Upper lobe of left lung (tissue), 6 donors: Measurements from ENCODE around the gene GHRH. TPM values are rescaled to one million over a fixed set of nuclear protein-coding genes. Genes with fewer than 3 reads are reported as not detected.

Experiments used
- ATAC-seq, 2 donors: fragments of 200-7000 bp; cut with Tn5 transposase; one replicate each; pipeline ENCODE4 v1.9.1; 2022; ENCODE audit warnings: mild to moderate bottlenecking in 2 of 2, moderate library complexity in 2 of 2; ENCODE audit not compliant: low FRiP score in 2 of 2
- DNase-seq, 2 donors: peaks; one replicate each; pipeline ENCODE4 v3.0.0-alpha.2; 2019 to 2020
- H3K27ac ChIP-seq, 4 donors: fragments of 200-600 bp; sonication (generic); one replicate each; pipeline ENCODE4 v1.5.1; 2016 to 2019
- H3K27me3 ChIP-seq, 4 donors: fragments of 200-600 bp; sonication (generic); one replicate each; pipeline ENCODE4 v1.5.1; 2017 to 2019
- H3K36me3 ChIP-seq, 4 donors: fragments of 200-600 bp; sonication (generic); one replicate each; pipeline ENCODE4 v1.5.1; 2016 to 2019
- H3K4me1 ChIP-seq, 4 donors: fragments of 200-600 bp; sonication (generic); one replicate each; pipeline ENCODE4 v1.5.1; 2018 to 2019
- H3K4me3 ChIP-seq, 4 donors: fragments of 200-600 bp; sonication (generic); one replicate each; pipeline ENCODE4 v1.5.1; 2017 to 2019; ENCODE audit warnings: mild to moderate bottlenecking in 2 of 4, moderate library complexity in 1 of 4
- H3K9me3 ChIP-seq, 4 donors: fragments of 200-600 bp; sonication (generic); one replicate each; pipeline ENCODE4 v1.5.1; 2018 to 2019
- EP300 ChIP-seq, 4 donors: sonication (generic); formaldehyde crosslinking; IDR thresholded peaks; one replicate each; pipeline ENCODE4 v1.5.1; 2017; ENCODE audit warnings: antibody characterized with exemption in 4 of 4, control low read depth in 2 of 4
- POLR2A ChIP-seq, 4 donors: fragments of 450-650 bp; IDR thresholded peaks; one replicate each; pipeline ENCODE4 v1.5.1; 2016 to 2017; ENCODE audit warnings: antibody characterized with exemption in 4 of 4, mild to moderate bottlenecking in 2 of 4
- POLR2AphosphoS5 ChIP-seq, 2 donors: sonication (generic); formaldehyde crosslinking; IDR thresholded peaks; one replicate each; pipeline ENCODE4 v1.5.1; 2017; ENCODE audit warnings: antibody characterized with exemption in 2 of 2
- WGBS, 2 donors: methylation state at CpG; one replicate each; pipeline ENCODE4 v1.1.5; 2017 to 2018; 5-methylcytosine and 5-hydroxymethylcytosine counted together
- total RNA-seq, 6 donors: library from RNA; depleted of rRNA in 4 of 6; stranded (reverse); fragments of >200 nt in 4 of 6; gene quantifications; one replicate each; pipeline versions ENCODE4 v1.1.0 to v1.2.1, GENCODE V29; 2016 to 2021
- TF ChIP-seq, protein P1 (sequence below), 6 experiments: fragments of 450-650 bp in 4 of 6; fragments of 200-600 bp in 2 of 6; sonication (generic) in 2 of 6; IDR thresholded peaks; one replicate each; pipeline ENCODE4 v1.5.1; 2016 to 2019; ENCODE audit warnings: antibody characterized with exemption in 6 of 6
- donor health status: DM: no; HTN: no; CAD: no; lungs with moderate emphysema.
- donor health status: DM: no; HTN: yes; CAD: no; lungs with severe emphysema.

GHRH gene
- total RNA-seq, 6 donors from 2014 or later, result not detected

GRCh38 chr20:37270576-37271420, 9.2 kb upstream of the GHRH start:
- Histone ChIP-seq H3K9me3 (no peaks in the 10 kb centered on the region), H3K27ac (peak overlapping the region in 3 of 4 donors; percentile 60 to 79 (median 63)), H3K27me3 (no peaks in the 10 kb centered on the region), H3K4me3 (no peak overlapping the region), H3K36me3 (no peaks in the 10 kb centered on the region), H3K4me1 (peaks cover 0 to 10% (median 2%) of the 10 kb centered on the region in 4 donors)
- TF ChIP-seq, protein P1, sequence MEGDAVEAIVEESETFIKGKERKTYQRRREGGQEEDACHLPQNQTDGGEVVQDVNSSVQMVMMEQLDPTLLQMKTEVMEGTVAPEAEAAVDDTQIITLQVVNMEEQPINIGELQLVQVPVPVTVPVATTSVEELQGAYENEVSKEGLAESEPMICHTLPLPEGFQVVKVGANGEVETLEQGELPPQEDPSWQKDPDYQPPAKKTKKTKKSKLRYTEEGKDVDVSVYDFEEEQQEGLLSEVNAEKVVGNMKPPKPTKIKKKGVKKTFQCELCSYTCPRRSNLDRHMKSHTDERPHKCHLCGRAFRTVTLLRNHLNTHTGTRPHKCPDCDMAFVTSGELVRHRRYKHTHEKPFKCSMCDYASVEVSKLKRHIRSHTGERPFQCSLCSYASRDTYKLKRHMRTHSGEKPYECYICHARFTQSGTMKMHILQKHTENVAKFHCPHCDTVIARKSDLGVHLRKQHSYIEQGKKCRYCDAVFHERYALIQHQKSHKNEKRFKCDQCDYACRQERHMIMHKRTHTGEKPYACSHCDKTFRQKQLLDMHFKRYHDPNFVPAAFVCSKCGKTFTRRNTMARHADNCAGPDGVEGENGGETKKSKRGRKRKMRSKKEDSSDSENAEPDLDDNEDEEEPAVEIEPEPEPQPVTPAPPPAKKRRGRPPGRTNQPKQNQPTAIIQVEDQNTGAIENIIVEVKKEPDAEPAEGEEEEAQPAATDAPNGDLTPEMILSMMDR (IDR thresholded peaks at IDR 0.05), result no peak
- TF ChIP-seq POLR2AphosphoS5 (IDR thresholded peaks at IDR 0.05) (no peak), EP300 (IDR thresholded peaks at IDR 0.05) (no peak), POLR2A (IDR thresholded peaks at IDR 0.05) (no peak)
- ATAC-seq, result peak; percentile 69 to 76
- WGBS, 2 donors, result 76 to 91% methylated on average over 9 to 12 of the region's 12 CpGs
- DNase-seq, result peak in 1 of 2 donors; percentile 52

GRCh38 chr20:37267667-37268313, 6.2 kb upstream of the GHRH start:
- Histone ChIP-seq H3K4me1 (peaks cover 0 to 10% (median 2%) of the 10 kb centered on the region in 4 donors), H3K4me3 (no peak overlapping the region), H3K27me3 (no peaks in the 10 kb centered on the region), H3K27ac (no peak overlapping the region), H3K36me3 (no peaks in the 10 kb centered on the region), H3K9me3 (no peaks in the 10 kb centered on the region)
- DNase-seq (no peak), ATAC-seq (no peak)
- TF ChIP-seq, protein P1 (IDR thresholded peaks at IDR 0.05), result no peak
- TF ChIP-seq POLR2AphosphoS5 (IDR thresholded peaks at IDR 0.05), result no peak
- TF ChIP-seq POLR2A (IDR thresholded peaks at IDR 0.05), result no peak
- no peak for TF ChIP-seq EP300 (IDR thresholded peaks at IDR 0.05)
- 66 to 76% methylated on average over 15 of the region's 15 CpGs for WGBS, 2 donors

GRCh38 chr20:37266940-37267666, 5.5 kb upstream of the GHRH start:
- Histone ChIP-seq H3K4me1 (peaks cover 0 to 10% (median 2%) of the 10 kb centered on the region in 4 donors), H3K4me3 (no peak overlapping the region), H3K36me3 (no peaks in the 10 kb centered on the region), H3K27ac (no peak overlapping the region), H3K9me3 (no peaks in the 10 kb centered on the region), H3K27me3 (no peaks in the 10 kb centered on the region)
- TF ChIP-seq, protein P1 (IDR thresholded peaks at IDR 0.05), result no peak
- no peak for TF ChIP-seq EP300 (IDR thresholded peaks at IDR 0.05)
- TF ChIP-seq POLR2A (IDR thresholded peaks at IDR 0.05), result no peak
- no peak for TF ChIP-seq POLR2AphosphoS5 (IDR thresholded peaks at IDR 0.05)
- ATAC-seq (no peak), DNase-seq (no peak)
- WGBS, 2 donors, result 83 to 84% methylated on average over 9 of the region's 9 CpGs

DNA sequence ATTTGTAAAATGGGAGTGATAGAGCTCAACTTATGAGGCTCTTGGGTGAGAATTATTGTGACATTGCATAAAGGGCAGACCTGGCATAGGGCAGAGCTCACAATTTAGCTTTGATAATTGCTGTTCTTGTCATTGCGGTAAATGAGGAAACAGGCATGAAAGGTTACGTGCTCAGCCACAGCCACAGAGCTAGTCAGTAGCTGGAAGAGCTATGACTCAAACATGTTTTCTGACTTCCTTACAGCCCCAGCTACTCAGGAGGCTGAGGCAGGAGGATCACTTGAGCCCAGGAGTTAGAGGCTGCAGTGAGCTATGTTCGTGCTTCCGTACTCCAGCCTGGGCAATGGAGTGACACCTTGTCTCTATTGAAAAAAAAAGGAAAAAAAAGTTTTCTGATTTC, 3.5 kb upstream of the GHRH start:
- DNase-seq (no peak), ATAC-seq (peak in 1 of 2 donors; percentile 50)
- no peak overlapping the region for H3K27ac ChIP-seq
- TF ChIP-seq EP300 (IDR thresholded peaks at IDR 0.05), result no peak
- TF ChIP-seq POLR2A (IDR thresholded peaks at IDR 0.05), result no peak
- no peak for TF ChIP-seq POLR2AphosphoS5 (IDR thresholded peaks at IDR 0.05)
- TF ChIP-seq, protein P1 (IDR thresholded peaks at IDR 0.05), result no peak
- peaks cover 0 to 6% (median 2%) of the 10 kb centered on the region in 4 donors for H3K4me1 ChIP-seq
- no peaks in the 10 kb centered on the region for H3K9me3 ChIP-seq
- H3K36me3 ChIP-seq, result no peaks in the 10 kb centered on the region
- no peak overlapping the region for H3K4me3 ChIP-seq
- 86 to 89% methylated on average over 4 of the region's 4 CpGs for WGBS, 2 donors
- H3K27me3 ChIP-seq, result no peaks in the 10 kb centered on the region
